HG03521 (cell line): ENCODE results near the gene SLC25A33.
A peak's percentile ranks its signal among the peaks of the same experiment; 100 is the strongest.
"Not testable (repeated sequence)": the region's sequence is repeated elsewhere in the genome, so short reads cannot be mapped to it uniquely, and the experiment has no call there.

Experiments
- ATAC-seq: cut with Tn5 transposase; IDR thresholded peaks from one replicate; pipeline ENCODE4 v1.9.1; 2021; ENCODE audit warnings: mild to moderate bottlenecking, moderate library complexity; ENCODE audit not compliant: unreplicated experiment

Gene SLC25A33

GRCh38 chr1:9539165-9539828, at the start of gene SLC25A33:
TSS of gene SLC25A33 (plus strand) at chr1:9539465. CDS start at chr1:9539692, 227 bp downstream.
- peak; percentile 91 for ATAC-seq

GRCh38 chr1:9490605-9491339, 48.5 kb upstream of the SLC25A33 start:
- no peak for ATAC-seq

GRCh38 chr1:9493326-9493725, 45.9 kb upstream of the SLC25A33 start:
- no peak for ATAC-seq

GRCh38 chr1:9494936-9495758, 44.1 kb upstream of the SLC25A33 start:
- no peak for ATAC-seq

- no peak for ATAC-seq
These were observed 43.4 kb upstream of the SLC25A33 start for GRCh38 chr1:9495854-9496374.

GRCh38 chr1:9500756-9501754, 38.2 kb upstream of the SLC25A33 start:
- no peak for ATAC-seq

- no peak for ATAC-seq
These were observed 36.1 kb upstream of the SLC25A33 start for GRCh38 chr1:9503001-9503675.

GRCh38 chr1:9505143-9505542, 34.1 kb upstream of the SLC25A33 start:
- no peak for ATAC-seq

- ATAC-seq, result no peak
These were observed 32.4 kb upstream of the SLC25A33 start for GRCh38 chr1:9506901-9507300.

GRCh38 chr1:9510130-9510529, 29.1 kb upstream of the SLC25A33 start:
- no peak for ATAC-seq

GRCh38 chr1:9515550-9515949, 23.7 kb upstream of the SLC25A33 start:
- not testable (repeated sequence) for ATAC-seq

- no peak for ATAC-seq
These were observed 20.7 kb upstream of the SLC25A33 start for GRCh38 chr1:9518454-9518998.

GRCh38 chr1:9520411-9520810, 18.9 kb upstream of the SLC25A33 start:
- ATAC-seq, result no peak

- ATAC-seq, result no peak
These were observed 10.1 kb upstream of the SLC25A33 start for GRCh38 chr1:9529190-9529589.

- no peak for ATAC-seq
These were observed 8.9 kb upstream of the SLC25A33 start for GRCh38 chr1:9530320-9530719.

GRCh38 chr1:9534953-9535352, 4.3 kb upstream of the SLC25A33 start:
- no peak for ATAC-seq

GRCh38 chr1:9536301-9536700, 3.0 kb upstream of the SLC25A33 start:
- no peak for ATAC-seq

- ATAC-seq, result no peak
These were observed 1.2 kb upstream of the SLC25A33 start for GRCh38 chr1:9537863-9538668.
